HG02759 (cell line): ENCODE measurements around the gene TMEM184A.

Experiments
- ATAC-seq: cut with Tn5 transposase; IDR thresholded peaks from one replicate; pipeline ENCODE4 v1.9.1; 2021; ENCODE audit warnings: mild to moderate bottlenecking, moderate library complexity; ENCODE audit not compliant: unreplicated experiment

Gene TMEM184A

GRCh38 chr7:1505731-1506550 lies 50.1 kb downstream of the TMEM184A start:
- ATAC-seq = no peak

- ATAC-seq = peak; percentile 88
These were observed 51.9 kb downstream of the TMEM184A start, which contains the start of gene INTS1 for GRCh38 chr7:1503816-1504775. INTS1 (minus strand) TSS chr7:1504389; CDS start chr7:1503960, 429 bp downstream.

- no peak for ATAC-seq
These were observed 52.6 kb downstream of the TMEM184A start for GRCh38 chr7:1503390-1503789.

GRCh38 chr7:1502845-1503244 lies 53.2 kb downstream of the TMEM184A start:
- no peak for ATAC-seq

- no peak for ATAC-seq
These were observed 54.3 kb downstream of the TMEM184A start for GRCh38 chr7:1501487-1502270.

GRCh38 chr7:1500064-1500807 lies 55.8 kb downstream of the TMEM184A start:
- ATAC-seq = no peak

GRCh38 chr7:1499367-1500029 lies 56.5 kb downstream of the TMEM184A start:
- ATAC-seq = no peak

- ATAC-seq = no peak
These were observed 57.4 kb downstream of the TMEM184A start for GRCh38 chr7:1498370-1499305.

- ATAC-seq = no peak
These were observed 58.6 kb downstream of the TMEM184A start for GRCh38 chr7:1497293-1497927.

GRCh38 chr7:1496531-1497292 lies 59.3 kb downstream of the TMEM184A start:
- ATAC-seq = no peak

GRCh38 chr7:1495564-1496242 lies 60.3 kb downstream of the TMEM184A start:
- ATAC-seq = no peak

- no peak for ATAC-seq
These were observed 61.0 kb downstream of the TMEM184A start for GRCh38 chr7:1494866-1495563.

GRCh38 chr7:1494447-1494846 lies 61.6 kb downstream of the TMEM184A start:
- ATAC-seq = no peak

- ATAC-seq = no peak
These were observed 62.4 kb downstream of the TMEM184A start for GRCh38 chr7:1493571-1493970.

GRCh38 chr7:1493129-1493528 lies 62.9 kb downstream of the TMEM184A start:
- no peak for ATAC-seq

- ATAC-seq = no peak
These were observed 63.4 kb downstream of the TMEM184A start for GRCh38 chr7:1492640-1493039.
